Subcutaneous adipose tissue (tissue), 4 donors: Measurements from ENCODE around the gene DDC. TPM values are rescaled to one million over a fixed set of nuclear protein-coding genes. Genes with fewer than 3 reads are reported as not detected.

Experiments used
- CTCF ChIP-seq: fragments of 450-650 bp; IDR thresholded peaks from one replicate; pipeline ENCODE4 v1.5.1; 2016; ENCODE audit warnings: low read depth, mild to moderate bottlenecking, control low read depth, antibody characterized with exemption, moderate library complexity
- total RNA-seq, 4 donors: library from RNA; depleted of rRNA; stranded (reverse); fragments of >200 nt; gene quantifications; one replicate each; pipeline ENCODE4 v1.1.0, GENCODE V29; 2016

Gene DDC
- total RNA-seq, 4 donors from 2014 or later = not detected

- TF ChIP-seq CTCF = no peak
Measured at GRCh38 chr7:50426280-50427045, 138.7 kb downstream of the DDC start.

- TF ChIP-seq CTCF = no peak
Measured at GRCh38 chr7:50425318-50425717, 139.9 kb downstream of the DDC start.

- TF ChIP-seq CTCF = no peak
Measured at GRCh38 chr7:50423860-50424259, 141.3 kb downstream of the DDC start.

- no peak for TF ChIP-seq CTCF
Measured at GRCh38 chr7:50422858-50423257, 142.3 kb downstream of the DDC start.

GRCh38 chr7:50421043-50421442 is 144.2 kb downstream of the DDC start:
- TF ChIP-seq CTCF = no peak

GRCh38 chr7:50418526-50419290 is 146.5 kb downstream of the DDC start:
- TF ChIP-seq CTCF = no peak

GRCh38 chr7:50418086-50418515 is 147.1 kb downstream of the DDC start:
- TF ChIP-seq CTCF = no peak
